Measurements from ENCODE around the gene PCDH19.

PCDH19 gene

DNA sequence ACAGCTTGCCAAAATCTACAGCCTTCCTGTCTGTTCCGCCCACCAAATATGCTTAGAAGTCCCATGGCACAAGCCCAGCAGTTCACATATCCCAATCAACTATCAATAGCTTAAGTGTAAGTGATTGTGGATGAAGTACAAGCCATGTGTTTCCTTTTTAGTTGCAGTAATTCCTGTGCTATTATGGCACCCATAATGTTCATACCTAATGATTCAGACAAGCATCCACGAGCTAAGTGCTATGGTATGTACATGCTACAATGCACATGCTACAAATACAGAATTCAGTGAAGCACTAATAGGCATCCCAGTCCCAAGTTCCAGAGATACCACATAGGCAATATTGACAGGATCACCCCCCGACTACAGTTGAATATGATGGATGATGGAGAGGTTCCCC, 94.5 kb downstream of the PCDH19 start:
- peak in 1 of 2 experiments; percentile 8 for DNase-seq (ENCODE audit: low read depth in 2 of 2)

DNA sequence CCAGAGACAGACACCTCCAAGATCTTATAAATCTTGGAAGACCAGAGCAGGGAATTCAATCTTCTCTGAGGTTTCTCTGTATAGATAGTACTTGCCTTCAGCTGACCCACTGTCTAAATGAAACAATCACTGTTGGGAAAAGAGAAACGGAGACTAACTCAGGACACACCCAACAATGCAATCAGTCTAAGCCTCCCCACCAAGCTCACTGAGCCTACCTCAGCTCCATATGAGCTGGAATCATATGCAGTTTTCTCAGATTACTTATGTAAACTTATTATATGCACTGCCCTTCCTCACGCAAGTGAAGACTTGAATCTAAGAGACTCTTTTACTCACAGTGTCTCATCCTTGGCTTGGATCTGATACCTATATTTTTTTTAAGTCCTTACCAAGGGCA, 110.5 kb downstream of the PCDH19 start:
- DNase-seq (ENCODE audit: low read depth in 2 of 2) = no peak

- no peak for DNase-seq (ENCODE audit: low read depth in 2 of 2)
These were observed 112.3 kb downstream of the PCDH19 start for GRCh38 chrX:100297728-100298127.

- DNase-seq (ENCODE audit: low read depth in 2 of 2) = no peak
These were observed 113.8 kb downstream of the PCDH19 start for GRCh38 chrX:100296183-100296753.

GRCh38 chrX:100294965-100295364, 115.1 kb downstream of the PCDH19 start:
- no peak for DNase-seq (ENCODE audit: low read depth in 2 of 2)

DNA sequence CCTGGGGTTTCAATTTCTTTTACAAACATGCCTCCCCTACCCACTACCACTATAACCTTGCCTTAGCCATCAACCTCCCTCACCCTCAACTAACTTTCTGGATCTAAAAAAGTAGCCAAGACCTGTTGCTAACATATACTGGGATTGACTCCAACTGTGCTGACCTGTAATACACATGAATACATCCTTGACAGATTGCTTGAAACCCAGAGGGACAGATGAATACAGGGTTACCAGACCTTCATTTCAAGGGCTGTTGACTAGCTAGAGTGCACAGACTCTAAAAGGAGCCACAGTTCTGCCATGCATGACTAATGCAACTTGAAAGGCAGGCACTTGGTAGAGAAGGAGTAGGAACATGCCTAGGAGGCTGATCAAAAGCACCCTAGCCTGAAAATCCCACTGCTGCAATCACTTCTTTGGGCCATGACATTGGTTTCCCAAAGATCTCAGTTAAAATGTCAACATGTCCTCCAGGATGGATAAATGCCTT, 121.0 kb downstream of the PCDH19 start:
- no peak for DNase-seq (ENCODE audit: low read depth in 2 of 2)

DNA sequence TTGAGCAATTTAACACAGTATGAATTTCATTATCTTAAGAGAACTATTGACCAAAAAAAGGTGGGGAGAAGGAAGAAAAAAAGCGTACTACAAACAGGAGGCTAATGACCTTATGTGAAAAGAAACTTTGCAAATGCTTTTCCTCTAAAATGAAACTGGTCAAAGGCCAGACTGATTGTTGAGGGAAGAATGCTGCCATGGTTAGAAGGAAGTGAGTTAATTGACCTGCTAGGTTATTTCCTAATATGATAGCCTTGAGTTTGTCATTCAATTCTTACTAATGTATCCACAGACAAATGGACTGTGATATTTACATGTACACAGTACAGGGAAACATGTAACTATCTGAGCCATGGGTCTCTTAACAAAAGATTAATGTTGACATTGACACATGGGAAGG, 132.8 kb downstream of the PCDH19 start:
- DNase-seq (ENCODE audit: low read depth in 2 of 2) = no peak

DNA sequence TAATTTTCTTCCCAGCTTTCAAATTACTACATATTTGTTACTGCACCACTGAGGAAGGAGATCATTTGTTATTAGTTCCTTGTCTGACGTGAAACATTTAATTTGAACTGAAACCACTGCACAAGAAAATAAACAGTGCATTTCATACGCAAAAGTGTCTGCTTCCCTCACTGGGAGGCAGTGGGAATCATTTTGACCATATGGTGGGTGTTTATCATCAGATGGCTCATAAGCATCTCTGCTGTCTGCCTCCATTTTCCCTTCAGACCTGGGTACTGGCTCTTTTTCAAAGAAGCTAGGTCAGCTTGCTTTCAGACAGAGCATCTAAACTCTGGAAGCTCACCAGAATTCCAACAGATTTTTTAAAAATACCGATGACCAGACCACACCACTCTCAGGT, 135.2 kb downstream of the PCDH19 start:
- no peak for DNase-seq (ENCODE audit: low read depth in 2 of 2)

DNA sequence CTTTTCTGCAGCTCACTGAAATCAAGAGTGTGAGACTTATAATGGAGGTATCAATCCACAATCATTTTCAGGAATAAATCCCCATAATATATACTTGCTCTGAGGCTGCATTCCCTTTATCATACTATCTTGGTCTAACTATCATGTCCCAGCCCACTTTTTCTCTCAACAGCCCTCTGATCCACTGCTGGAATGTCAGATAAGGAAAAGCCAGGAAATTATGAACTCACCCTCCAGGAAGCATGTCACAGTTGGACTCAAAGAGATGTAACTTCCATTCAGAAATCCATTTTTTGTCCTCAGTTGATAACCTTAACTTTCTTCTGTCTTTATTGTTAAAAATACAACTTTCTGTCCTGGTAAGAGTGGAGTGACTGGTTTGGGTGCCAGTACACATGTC, 144.9 kb downstream of the PCDH19 start:
- no peak for DNase-seq (ENCODE audit: low read depth in 2 of 2)

- no peak for DNase-seq (ENCODE audit: low read depth in 2 of 2)
These were observed 145.9 kb downstream of the PCDH19 start for GRCh38 chrX:100264200-100264599.

DNA sequence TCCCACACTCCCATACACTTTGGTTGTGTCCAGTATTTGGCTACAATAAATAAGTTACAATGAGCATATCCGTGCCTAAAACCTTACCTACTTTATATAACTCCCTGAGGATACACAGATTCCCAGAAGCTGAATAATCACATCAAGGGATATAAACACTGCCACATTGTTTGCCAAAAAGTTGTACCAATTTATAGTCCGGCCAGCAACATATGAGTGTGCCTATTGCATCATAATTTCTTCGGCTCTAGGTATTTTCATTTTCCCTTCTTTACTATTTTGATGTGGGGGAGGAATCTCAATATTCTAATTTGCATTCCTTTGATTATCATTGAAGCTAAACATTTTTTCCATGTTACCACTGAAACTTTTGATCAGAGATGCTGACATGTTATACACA, 146.4 kb downstream of the PCDH19 start:
- no peak for DNase-seq (ENCODE audit: low read depth in 2 of 2)

DNA sequence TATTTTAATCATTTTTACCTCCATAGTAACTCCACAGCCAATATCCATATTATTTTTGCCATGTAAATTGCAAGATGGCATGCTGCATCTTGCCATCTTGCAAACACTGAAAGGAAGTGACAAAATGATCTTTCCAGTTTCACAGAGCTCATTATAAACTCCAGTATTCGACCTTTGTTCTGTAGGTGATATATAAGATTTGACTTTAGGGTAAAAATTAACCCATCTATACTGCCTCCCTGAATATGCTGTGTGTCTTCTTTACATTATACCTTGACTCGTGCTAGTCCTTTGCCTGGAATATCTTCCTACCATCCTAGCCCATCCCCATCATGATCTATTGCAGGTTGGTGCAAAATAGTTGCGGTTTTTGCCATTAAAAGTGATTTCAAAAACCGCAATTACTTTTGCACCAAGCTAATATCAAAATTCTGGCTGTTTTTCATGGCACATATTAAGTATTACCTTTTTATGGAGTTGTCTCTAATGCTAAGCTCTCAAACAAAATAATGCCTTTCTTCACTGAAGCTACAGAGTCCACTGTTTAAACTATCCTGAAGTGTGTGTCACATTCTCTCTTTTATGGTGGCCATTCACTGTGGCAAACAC, 161.1 kb downstream of the PCDH19 start:
- DNase-seq (ENCODE audit: low read depth in 2 of 2) = no peak

DNA sequence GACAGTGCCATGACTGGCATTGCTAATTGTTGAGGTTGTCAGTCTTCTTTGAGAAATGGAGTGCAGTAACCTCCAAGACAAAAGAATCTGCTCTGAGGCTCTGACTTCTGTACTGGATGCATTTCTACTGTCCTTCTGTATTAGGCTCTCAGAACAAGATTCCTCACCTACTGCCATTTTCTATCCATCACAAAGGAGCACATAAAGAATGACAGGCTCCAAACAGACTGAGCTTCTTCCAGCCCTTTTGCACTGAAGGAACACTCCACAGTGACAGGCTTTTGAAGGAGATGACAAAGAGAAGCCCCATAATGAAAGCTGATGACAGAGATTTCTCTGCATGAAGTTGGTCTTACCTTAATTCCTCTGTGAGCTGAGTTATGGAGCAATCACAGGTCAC, 162.2 kb downstream of the PCDH19 start:
- no peak for DNase-seq (ENCODE audit: low read depth in 2 of 2)

DNA sequence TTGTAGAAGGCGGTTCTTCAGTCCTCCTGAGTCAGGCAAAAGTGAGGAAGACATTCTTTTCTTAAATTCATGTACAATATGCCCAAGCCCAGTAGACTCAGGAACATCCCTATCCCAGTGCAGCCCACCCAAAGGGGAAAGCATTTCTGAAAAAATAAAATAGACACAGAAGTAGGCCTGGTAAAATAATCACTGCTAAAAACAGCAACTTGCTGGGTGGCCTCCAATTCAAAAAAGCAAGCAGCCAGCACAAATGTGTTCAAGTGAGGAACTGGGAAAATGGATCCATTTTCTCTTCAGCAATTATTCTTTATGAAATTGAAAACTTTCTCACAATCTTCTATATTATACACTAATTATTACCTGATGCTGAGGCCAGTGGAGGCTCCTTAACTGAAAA, 165.4 kb downstream of the PCDH19 start:
- DNase-seq (ENCODE audit: low read depth in 2 of 2) = no peak
